ENCODE results near the gene ATP5PD.
A peak's percentile ranks its signal among the peaks of the same experiment; 100 is the strongest.
"Not testable (repeated sequence)": the region's sequence is repeated elsewhere in the genome, so short reads cannot be mapped to it uniquely, and the experiment has no call there.

Gene ATP5PD

DNA sequence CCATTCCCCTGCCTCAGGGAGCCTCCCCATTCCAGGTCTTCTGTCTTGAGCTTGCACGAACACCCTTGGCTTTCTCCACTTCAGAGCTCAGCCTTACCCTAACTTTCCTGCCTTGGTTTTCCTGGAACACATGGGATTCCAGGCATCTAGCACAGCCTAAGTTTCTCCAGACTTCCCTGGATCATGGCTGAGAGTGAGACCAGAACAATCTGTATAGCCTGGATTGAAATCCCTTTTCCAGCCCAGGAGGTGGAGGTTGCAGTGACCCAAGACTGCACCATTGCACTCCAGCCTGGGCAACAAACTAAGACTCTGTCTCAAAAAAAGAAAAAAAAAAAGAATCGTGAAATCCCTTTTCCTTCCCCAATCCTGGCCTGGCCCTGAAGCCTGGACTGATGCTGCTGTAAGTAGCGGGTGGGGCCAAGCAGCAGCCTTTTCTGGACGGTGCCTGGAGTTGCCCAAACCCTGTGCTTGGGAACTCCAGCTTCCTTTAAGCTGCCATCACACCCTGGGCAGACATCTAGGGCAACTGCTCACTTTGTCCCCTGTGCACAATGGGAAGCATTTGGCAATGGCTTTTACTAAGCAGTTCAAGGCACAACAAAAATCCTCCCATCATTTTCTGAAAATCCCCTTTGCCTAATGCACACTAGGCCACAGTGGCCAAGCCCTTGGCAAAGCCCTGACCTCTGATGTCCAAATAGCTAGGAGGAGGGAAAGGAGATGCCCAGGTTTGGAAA is 29.0 kb upstream of the ATP5PD start:
- no peaks in the 10 kb centered on the region for H3K9me3 ChIP-seq (ENCODE audit: control insufficient read depth in 2 of 2, low read length in 2 of 2)
- H3K9ac ChIP-seq (ENCODE audit: low read depth in 1 of 2, low read length in 2 of 2) = no peak overlapping the region
- no peak overlapping the region for H3K4me3 ChIP-seq (ENCODE audit: low read length in 2 of 2)
- H3K27ac ChIP-seq (ENCODE audit: low read depth in 2 of 2, low read length in 2 of 2) = no peak overlapping the region
- no peaks in the 10 kb centered on the region for H3K27me3 ChIP-seq (ENCODE audit: control insufficient read depth in 2 of 2, insufficient read depth in 2 of 2, low read length in 2 of 2)
- H3K4me1 ChIP-seq (ENCODE audit: control insufficient read depth in 2 of 2, insufficient read depth in 2 of 2, low read length in 2 of 2) = peaks cover 37 to 39% of the 10 kb centered on the region in 2 donors
- no peaks in the 10 kb centered on the region for H3K36me3 ChIP-seq (ENCODE audit: control insufficient read depth in 2 of 2, insufficient read depth in 2 of 2, low read length in 2 of 2)

DNA sequence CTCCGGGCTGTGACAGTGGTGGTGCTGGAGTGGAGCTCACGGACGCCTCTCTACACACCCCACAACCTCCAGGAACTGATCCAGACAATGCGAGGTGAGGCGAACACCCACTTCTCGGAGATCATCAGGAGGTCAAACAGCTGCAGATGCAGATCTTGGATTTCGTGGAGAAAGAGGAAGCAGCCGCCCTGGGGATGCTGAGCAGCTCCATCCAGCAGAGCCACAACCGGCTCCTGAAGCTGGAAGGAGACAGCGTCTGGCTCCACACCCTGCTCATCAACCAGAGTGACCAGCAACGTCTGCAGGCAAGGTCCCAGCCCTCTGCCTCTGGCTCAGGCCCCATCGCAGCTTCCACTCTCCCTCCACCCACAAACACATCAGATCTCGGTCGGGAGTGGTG is 27.8 kb upstream of the ATP5PD start:
- Histone ChIP-seq H3K9ac (ENCODE audit: low read depth in 1 of 2, low read length in 2 of 2) (no peak overlapping the region), H3K27me3 (ENCODE audit: control insufficient read depth in 2 of 2, insufficient read depth in 2 of 2, low read length in 2 of 2) (no peaks in the 10 kb centered on the region), H3K4me3 (ENCODE audit: low read length in 2 of 2) (no peak overlapping the region), H3K9me3 (ENCODE audit: control insufficient read depth in 2 of 2, low read length in 2 of 2) (no peaks in the 10 kb centered on the region), H3K27ac (ENCODE audit: low read depth in 2 of 2, low read length in 2 of 2) (peak overlapping the region in 1 of 2 donors; percentile 80), H3K4me1 (ENCODE audit: control insufficient read depth in 2 of 2, insufficient read depth in 2 of 2, low read length in 2 of 2) (peaks cover 30 to 33% of the 10 kb centered on the region in 2 donors), H3K36me3 (ENCODE audit: control insufficient read depth in 2 of 2, insufficient read depth in 2 of 2, low read length in 2 of 2) (no peaks in the 10 kb centered on the region)

DNA sequence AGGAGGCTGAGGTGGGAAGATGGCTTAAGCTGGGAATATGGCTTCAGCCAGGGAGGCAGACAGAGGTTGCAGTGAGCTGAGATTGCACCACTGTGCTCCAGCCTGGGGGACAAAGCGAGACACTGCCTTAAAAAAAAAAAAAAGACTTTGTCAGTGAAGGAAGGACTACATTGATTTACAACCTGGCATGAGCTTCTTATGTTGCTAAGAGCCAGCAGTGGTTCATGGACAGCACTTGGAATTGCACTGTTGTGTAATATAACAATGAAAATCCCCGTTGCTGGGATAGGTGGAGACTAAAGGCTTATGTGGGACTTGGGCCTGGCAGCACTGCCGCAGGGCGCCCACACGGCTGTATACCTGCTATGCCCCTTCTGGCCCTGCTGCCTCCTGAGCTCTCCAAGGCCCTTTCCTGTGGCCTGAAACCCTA is 26.9 kb upstream of the ATP5PD start:
- Histone ChIP-seq H3K9me3 (ENCODE audit: control insufficient read depth in 2 of 2, low read length in 2 of 2) (no peaks in the 10 kb centered on the region), H3K27ac (ENCODE audit: low read depth in 2 of 2, low read length in 2 of 2) (peak overlapping the region; percentile 58 to 80), H3K27me3 (ENCODE audit: control insufficient read depth in 2 of 2, insufficient read depth in 2 of 2, low read length in 2 of 2) (no peaks in the 10 kb centered on the region), H3K36me3 (ENCODE audit: control insufficient read depth in 2 of 2, insufficient read depth in 2 of 2, low read length in 2 of 2) (no peaks in the 10 kb centered on the region), H3K4me1 (ENCODE audit: control insufficient read depth in 2 of 2, insufficient read depth in 2 of 2, low read length in 2 of 2) (peaks cover 23 to 24% of the 10 kb centered on the region in 2 donors), H3K4me3 (ENCODE audit: low read length in 2 of 2) (no peak overlapping the region), H3K9ac (ENCODE audit: low read depth in 1 of 2, low read length in 2 of 2) (peak overlapping the region; percentile 23 to 24)

DNA sequence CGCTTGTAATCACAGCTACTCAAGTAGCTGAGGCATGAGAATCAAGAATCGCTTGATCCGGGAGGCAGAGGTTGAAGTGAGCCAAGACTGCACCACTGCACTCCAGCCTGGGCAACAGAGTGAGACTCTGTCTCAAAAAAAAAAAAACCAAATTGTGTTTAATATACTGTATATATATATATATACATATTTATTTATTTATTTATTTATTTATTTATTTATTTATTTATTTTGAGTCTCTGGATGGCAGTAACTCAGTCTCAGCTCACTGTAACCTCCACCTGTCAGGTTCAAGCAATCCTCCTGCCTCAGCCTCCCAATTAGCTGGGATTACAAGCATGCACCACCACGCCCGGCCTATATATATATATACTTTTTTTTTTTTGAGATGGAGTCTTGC is 26.1 kb upstream of the ATP5PD start:
- H3K9me3 ChIP-seq (ENCODE audit: control insufficient read depth in 2 of 2, low read length in 2 of 2); H3K27ac ChIP-seq (ENCODE audit: low read depth in 2 of 2, low read length in 2 of 2); H3K9ac ChIP-seq (ENCODE audit: low read depth in 1 of 2, low read length in 2 of 2); H3K36me3 ChIP-seq (ENCODE audit: control insufficient read depth in 2 of 2, insufficient read depth in 2 of 2, low read length in 2 of 2); H3K27me3 ChIP-seq (ENCODE audit: control insufficient read depth in 2 of 2, insufficient read depth in 2 of 2, low read length in 2 of 2); H3K4me3 ChIP-seq (ENCODE audit: low read length in 2 of 2): not testable (repeated sequence)
- peaks cover 17 to 18% of the 10 kb centered on the region in 2 donors for H3K4me1 ChIP-seq (ENCODE audit: control insufficient read depth in 2 of 2, insufficient read depth in 2 of 2, low read length in 2 of 2)

DNA sequence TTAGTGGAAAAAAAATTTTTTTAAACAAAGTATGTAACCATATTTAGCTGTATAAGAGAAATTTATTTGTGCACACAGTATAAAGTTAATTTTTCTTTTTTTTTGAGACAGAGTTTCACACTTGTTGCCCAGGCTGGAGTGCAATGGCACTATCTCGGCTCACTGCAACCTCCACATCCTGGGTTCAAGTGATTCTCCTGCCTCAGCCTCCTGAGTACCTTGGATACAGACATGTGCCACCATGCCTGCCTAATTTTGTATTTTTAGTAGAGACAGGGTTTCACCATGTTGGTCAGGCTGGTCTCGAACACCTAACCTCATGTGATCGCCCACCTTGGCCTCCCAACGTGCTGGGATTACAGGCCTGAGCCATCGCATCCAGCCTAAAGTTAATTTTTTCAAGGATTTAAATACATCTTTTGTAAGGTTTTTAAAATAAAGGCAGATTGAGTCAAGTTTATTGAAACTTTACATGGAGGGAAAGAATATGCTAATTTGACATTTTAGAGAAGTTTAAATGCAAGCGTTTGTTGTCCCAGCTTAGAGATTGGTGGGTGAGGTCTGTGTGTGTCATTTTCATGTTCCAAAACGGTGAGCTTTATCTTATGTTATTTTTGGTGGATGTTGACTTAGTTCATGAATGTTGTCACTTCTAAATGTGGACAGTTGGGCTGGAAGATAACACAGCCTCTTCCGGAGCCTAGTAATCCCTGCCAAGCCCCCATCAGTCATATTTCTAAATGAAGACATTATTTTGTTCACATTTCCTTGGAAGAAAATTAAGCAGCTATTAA is 24.9 kb upstream of the ATP5PD start:
- H3K9ac ChIP-seq (ENCODE audit: low read depth in 1 of 2, low read length in 2 of 2); H3K4me1 ChIP-seq (ENCODE audit: control insufficient read depth in 2 of 2, insufficient read depth in 2 of 2, low read length in 2 of 2); H3K9me3 ChIP-seq (ENCODE audit: control insufficient read depth in 2 of 2, low read length in 2 of 2); H3K36me3 ChIP-seq (ENCODE audit: control insufficient read depth in 2 of 2, insufficient read depth in 2 of 2, low read length in 2 of 2); H3K27ac ChIP-seq (ENCODE audit: low read depth in 2 of 2, low read length in 2 of 2); H3K27me3 ChIP-seq (ENCODE audit: control insufficient read depth in 2 of 2, insufficient read depth in 2 of 2, low read length in 2 of 2); H3K4me3 ChIP-seq (ENCODE audit: low read length in 2 of 2): not testable (repeated sequence)

DNA sequence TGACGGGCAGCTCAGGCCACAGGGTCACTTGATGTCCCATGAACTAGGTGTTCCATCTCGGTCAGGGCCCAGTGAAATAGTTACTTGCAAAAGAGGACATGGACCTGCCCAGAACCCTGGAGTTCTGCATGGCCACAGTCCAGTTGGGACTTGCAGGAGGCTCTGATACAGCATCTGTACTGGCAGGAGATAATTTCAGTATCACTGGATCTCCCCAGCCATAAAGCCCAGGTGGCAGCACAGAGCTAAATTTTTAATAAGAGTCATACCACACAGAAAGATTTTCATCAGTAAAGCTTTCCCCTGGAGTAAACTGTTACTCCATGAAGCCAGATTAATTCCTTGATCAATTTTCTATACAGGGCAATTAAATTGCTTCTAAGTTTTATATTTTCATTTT is 23.0 kb upstream of the ATP5PD start:
- H3K4me1 ChIP-seq (ENCODE audit: control insufficient read depth in 2 of 2, insufficient read depth in 2 of 2, low read length in 2 of 2) = peaks cover 5 to 8% of the 10 kb centered on the region in 2 donors
- peaks cover 0 to 2% of the 10 kb centered on the region in 2 donors for H3K36me3 ChIP-seq (ENCODE audit: control insufficient read depth in 2 of 2, insufficient read depth in 2 of 2, low read length in 2 of 2)
- H3K9ac ChIP-seq (ENCODE audit: low read depth in 1 of 2, low read length in 2 of 2) = no peak overlapping the region
- no peaks in the 10 kb centered on the region for H3K9me3 ChIP-seq (ENCODE audit: control insufficient read depth in 2 of 2, low read length in 2 of 2)
- H3K4me3 ChIP-seq (ENCODE audit: low read length in 2 of 2) = no peak overlapping the region
- no peaks in the 10 kb centered on the region for H3K27me3 ChIP-seq (ENCODE audit: control insufficient read depth in 2 of 2, insufficient read depth in 2 of 2, low read length in 2 of 2)
- no peak overlapping the region for H3K27ac ChIP-seq (ENCODE audit: low read depth in 2 of 2, low read length in 2 of 2)

DNA sequence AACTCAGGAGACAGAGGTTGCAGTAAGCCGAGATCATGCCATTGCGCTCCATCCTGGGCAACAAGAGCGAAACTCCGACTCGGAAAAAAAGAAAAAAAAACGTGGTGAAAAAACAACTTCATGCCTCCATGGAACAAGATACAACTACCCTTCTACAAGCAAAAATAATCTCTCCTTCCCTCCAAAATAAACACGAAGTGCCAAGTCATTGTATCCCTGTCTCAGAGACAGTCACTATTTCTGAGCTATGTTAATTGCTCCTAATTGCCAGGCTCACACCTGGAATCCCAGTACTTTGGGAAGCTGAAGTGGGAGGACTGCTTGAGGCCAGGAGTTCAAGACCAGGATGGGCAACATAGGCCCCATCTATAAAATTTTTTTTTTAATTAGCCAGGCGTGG is 22.0 kb upstream of the ATP5PD start:
- H3K9ac ChIP-seq (ENCODE audit: low read depth in 1 of 2, low read length in 2 of 2) = no peak overlapping the region
- H3K9me3 ChIP-seq (ENCODE audit: control insufficient read depth in 2 of 2, low read length in 2 of 2) = no peaks in the 10 kb centered on the region
- peaks cover under 1 to 1% of the 10 kb centered on the region in 2 donors for H3K4me1 ChIP-seq (ENCODE audit: control insufficient read depth in 2 of 2, insufficient read depth in 2 of 2, low read length in 2 of 2)
- no peaks in the 10 kb centered on the region for H3K27me3 ChIP-seq (ENCODE audit: control insufficient read depth in 2 of 2, insufficient read depth in 2 of 2, low read length in 2 of 2)
- H3K27ac ChIP-seq (ENCODE audit: low read depth in 2 of 2, low read length in 2 of 2) = no peak overlapping the region
- peaks cover 3 to 12% of the 10 kb centered on the region in 2 donors for H3K36me3 ChIP-seq (ENCODE audit: control insufficient read depth in 2 of 2, insufficient read depth in 2 of 2, low read length in 2 of 2)
- H3K4me3 ChIP-seq (ENCODE audit: low read length in 2 of 2) = no peak overlapping the region

DNA sequence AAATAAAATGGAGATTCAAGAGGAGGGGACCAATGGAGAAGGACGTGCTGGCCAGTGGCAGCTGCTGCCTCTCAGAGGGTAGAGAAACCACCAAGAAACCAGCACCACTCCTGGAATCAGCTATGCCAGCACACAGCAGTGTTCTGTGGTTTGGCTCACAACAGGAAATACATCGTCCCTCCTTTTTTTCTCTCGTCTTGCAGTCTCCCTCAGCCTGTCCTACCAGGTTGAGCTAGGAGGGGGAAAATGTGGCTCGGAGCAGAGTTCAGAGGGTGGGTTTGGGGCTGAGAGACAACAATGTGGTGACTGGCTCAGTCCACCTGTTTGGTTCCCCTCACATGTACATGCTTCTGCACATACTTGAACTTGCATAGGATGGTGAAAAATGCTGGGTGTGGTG is 21.1 kb upstream of the ATP5PD start:
- Histone ChIP-seq H3K9me3 (ENCODE audit: control insufficient read depth in 2 of 2, low read length in 2 of 2) (no peaks in the 10 kb centered on the region), H3K27ac (ENCODE audit: low read depth in 2 of 2, low read length in 2 of 2) (no peak overlapping the region), H3K27me3 (ENCODE audit: control insufficient read depth in 2 of 2, insufficient read depth in 2 of 2, low read length in 2 of 2) (no peaks in the 10 kb centered on the region), H3K4me3 (ENCODE audit: low read length in 2 of 2) (no peak overlapping the region), H3K4me1 (ENCODE audit: control insufficient read depth in 2 of 2, insufficient read depth in 2 of 2, low read length in 2 of 2) (no peaks in the 10 kb centered on the region), H3K9ac (ENCODE audit: low read depth in 1 of 2, low read length in 2 of 2) (no peak overlapping the region), H3K36me3 (ENCODE audit: control insufficient read depth in 2 of 2, insufficient read depth in 2 of 2, low read length in 2 of 2) (peaks cover 11 to 20% of the 10 kb centered on the region in 2 donors)

DNA sequence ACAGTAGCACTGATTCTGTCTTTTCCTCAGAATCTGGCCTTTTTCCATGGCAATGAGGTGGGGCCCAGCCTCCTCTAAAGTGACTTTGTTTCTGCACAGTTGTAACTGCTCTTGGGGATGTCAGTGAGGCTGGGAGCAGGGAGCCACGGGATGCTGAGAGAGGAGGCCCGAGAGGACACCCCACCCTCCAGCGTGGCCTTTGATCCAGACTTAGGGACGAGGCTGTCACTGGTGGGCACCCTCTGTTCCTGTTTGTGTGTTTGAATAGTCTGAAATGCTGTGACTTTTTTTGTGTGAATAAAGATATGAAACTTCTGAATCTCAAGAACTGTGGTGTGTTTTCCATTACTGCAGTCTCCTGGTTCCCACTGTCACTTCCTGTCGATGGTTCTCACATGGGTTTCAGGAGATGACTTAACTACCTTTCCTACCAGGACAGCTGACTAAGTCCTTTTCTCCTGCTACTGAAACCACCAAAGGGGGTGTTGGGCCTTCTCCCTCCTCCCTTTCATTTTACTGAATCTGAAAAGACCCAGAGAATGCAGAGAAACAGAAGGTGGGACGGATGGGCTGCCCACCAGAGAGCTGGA is 18.9 kb upstream of the ATP5PD start:
- peaks cover 20 to 36% of the 10 kb centered on the region in 2 donors for H3K36me3 ChIP-seq (ENCODE audit: control insufficient read depth in 2 of 2, insufficient read depth in 2 of 2, low read length in 2 of 2)
- no peaks in the 10 kb centered on the region for H3K9me3 ChIP-seq (ENCODE audit: control insufficient read depth in 2 of 2, low read length in 2 of 2)
- H3K9ac ChIP-seq (ENCODE audit: low read depth in 1 of 2, low read length in 2 of 2) = no peak overlapping the region
- H3K4me1 ChIP-seq (ENCODE audit: control insufficient read depth in 2 of 2, insufficient read depth in 2 of 2, low read length in 2 of 2) = no peaks in the 10 kb centered on the region
- H3K27me3 ChIP-seq (ENCODE audit: control insufficient read depth in 2 of 2, insufficient read depth in 2 of 2, low read length in 2 of 2) = no peaks in the 10 kb centered on the region
- H3K27ac ChIP-seq (ENCODE audit: low read depth in 2 of 2, low read length in 2 of 2) = no peak overlapping the region
- no peak overlapping the region for H3K4me3 ChIP-seq (ENCODE audit: low read length in 2 of 2)
